HG03558 (cell line): ENCODE results near the gene RYR2.
A peak's percentile ranks its signal among the peaks of the same experiment; 100 is the strongest.
"Not testable (repeated sequence)": the region's sequence is repeated elsewhere in the genome, so short reads cannot be mapped to it uniquely, and the experiment has no call there.

Source experiments
- ATAC-seq: cut with Tn5 transposase; IDR thresholded peaks from one replicate; pipeline ENCODE4 v1.9.1; 2021; ENCODE audit warnings: moderate number of reproducible peaks; ENCODE audit not compliant: unreplicated experiment; ENCODE audit errors: extremely low read depth

The RYR2 gene

DNA sequence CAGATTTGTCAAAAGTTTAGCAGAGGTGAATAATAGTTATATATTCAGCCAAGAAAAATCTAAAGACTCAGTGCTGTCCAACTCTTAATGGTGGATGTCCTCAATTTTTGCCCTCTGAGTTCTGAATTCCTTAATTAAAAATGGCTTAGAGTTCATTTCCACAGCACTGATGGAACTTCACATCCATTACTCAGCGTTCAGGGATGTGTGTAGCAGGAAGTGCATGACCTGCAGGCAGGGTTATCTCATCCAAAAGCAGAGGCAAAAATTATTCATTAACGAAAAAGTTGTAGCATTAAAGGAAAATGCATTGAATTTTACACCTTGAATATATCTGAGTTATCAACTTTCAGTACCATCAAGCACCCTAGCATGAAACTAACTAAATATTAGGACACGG is 752.1 kb downstream of the RYR2 start:
- ATAC-seq: no peak

DNA sequence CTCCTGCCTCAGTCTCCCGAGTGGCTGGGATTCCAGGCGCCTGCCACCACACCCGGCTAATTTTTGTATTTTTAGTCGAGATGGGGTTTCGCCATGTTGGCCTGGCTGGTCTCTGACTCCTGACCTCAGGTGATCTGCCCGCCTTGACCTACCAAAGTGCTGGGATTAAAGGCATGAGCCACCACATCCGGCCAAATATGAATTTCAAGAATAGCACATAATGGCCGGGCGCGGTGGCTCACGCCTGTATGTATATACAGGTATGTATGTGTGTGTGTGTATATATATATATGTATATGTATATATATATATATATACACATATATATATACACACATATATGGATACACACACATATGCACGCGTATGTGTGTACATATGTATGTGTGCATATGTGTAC is 753.6 kb downstream of the RYR2 start:
- ATAC-seq: no peak

DNA sequence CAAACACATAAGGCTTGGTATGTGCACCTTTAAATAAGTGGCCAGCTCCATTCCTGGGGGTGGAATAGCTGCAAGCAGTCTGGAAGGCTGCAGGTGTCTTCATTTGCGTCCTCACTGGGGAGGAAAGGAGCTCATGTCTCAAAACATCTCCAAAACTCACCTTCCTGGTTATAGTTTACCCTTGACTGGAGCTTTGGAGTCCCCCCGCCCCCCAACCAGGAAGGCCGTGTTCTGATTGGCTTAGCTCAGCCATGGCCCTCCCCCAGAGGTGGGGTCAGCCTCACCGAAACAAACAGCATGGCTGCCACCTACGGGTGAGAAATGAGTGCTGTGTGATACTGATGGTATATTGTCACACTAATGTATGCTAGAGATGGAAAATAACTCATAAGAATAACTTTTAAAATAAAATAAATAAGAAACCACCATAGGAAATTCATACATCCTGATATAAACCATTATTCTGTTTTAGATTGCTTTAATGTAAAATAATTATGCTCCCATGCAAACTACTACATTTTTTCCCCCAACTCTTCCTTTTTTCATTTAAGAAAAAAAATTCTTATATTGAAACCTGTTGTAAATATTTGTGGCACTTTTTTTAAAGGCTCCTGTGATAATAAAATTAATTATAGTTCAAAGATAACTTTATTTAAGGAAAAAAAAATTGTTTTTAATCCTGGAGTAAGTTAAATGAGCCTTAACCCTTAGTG is 757.9 kb downstream of the RYR2 start:
- ATAC-seq: peak; percentile 78

DNA sequence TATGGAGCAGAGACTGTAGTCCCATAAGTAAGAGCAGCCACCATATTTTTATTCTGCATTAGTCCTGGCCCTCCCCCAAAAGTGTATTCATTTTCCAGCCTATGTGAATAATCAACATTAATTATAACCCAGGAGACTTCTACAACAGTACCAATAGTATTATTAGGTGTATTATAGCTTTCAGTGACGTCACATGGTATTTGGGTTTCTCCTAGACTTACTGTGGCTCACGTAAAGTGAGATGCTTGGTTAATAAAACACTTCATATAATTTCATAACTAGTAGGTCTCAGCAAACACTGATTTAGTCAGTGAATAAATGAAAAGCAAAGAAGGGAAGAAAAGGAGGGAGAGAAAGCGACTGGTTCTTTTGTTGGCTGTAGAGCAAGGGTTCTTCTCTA is 762.5 kb downstream of the RYR2 start:
- no peak for ATAC-seq

DNA sequence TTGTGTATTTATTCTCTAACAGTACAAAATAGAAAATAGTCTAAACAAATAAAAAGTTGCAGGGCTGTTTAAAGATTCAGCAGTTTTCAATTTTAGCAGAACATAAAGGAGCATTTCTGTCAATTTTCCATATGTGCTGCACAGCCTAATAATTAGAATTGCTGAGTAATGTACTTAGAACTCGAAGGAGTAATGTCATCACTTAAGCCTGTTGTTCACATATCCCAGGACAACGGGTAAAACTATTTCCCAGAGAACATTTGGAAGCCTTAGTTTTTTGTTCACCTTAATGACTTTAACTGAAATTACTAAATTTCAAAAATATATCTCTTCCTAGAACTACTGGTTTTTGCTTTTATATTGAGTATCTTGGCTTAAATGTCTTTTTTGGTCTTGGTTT is 767.1 kb downstream of the RYR2 start:
- ATAC-seq: no peak

DNA sequence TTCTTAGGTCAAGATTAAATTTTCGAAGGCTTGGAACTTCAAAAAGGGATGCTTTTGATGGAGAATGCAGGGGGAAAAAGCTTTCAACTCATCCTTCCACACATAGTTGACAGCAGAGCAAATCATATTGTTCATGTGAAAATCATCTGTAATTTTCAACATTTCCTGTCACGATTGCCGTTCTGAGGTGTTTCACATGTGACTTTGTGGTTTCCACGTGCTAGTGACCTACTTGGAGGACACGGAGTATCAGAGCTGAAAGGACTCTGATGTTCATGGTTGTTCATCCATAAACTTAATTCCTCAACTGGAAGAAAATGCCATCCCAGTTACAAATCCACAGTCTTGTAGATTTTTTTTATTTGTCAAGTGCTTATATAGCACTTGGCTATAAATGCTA is 769.6 kb downstream of the RYR2 start:
- no peak for ATAC-seq

DNA sequence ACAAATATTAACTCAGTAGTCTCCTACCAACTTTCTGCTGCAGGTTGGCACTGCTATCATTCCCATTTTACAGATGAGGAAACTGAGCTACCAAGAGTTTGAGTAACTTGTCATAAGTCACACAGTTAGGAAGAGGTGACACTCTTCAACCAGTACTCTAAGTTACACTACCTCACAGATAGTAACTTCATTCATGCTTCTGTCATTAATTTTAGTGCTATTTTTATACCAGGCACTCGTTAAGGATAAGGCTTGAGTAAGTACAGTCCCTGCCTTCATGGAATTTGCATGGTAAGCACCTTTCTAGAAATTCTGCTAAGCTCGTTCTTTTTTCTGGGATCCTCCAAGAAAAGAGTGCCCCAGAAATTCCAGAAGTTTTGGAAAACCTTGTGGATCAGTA is 770.1 kb downstream of the RYR2 start:
- ATAC-seq: no peak

DNA sequence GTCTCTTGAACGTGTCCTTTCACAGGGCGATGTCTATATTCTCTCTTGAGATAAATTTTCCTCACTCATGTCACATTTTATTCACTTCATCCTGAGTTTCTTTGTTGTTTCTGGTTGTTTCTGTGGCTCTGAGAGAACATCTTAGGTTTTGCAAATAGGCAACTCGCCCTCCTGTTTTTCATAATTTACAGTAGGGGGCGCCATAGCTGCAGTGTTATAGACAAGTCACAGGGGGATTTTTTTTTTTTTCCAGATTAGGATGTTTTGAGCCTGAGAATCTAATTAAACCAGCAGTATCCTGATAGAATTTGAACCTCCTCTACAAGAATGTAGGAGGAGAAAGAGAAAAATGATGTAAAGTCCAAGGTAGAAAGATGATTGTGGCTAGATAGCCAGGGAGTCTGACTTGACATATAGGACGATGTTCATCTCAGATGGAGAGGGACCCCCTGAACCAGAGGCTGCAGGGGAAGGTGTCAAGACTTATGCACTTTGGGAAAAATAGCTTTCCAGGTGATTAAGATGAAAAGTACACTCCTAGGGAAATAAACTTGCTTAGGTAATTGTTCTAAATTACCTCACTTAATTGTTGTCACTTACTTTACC is 772.4 kb downstream of the RYR2 start:
- no peak for ATAC-seq

DNA sequence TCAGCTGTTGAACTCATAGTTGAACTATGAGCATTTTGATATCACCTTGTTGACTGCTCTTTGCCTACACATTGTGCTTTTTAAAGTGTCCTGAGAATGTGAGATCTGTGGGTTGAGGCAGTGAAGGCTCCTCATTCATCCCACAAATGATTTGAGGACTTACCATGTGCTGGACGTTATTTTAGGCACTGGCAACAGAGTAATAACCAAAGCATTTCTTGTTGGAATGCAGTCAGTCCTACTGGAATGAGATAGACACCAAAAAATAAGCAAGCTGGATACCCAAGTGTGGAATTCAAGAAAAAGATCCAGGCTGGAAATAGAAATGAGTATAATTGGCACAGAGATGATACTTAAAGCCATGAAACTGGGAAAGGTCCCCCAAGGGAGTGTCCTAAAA is 775.3 kb downstream of the RYR2 start:
- no peak for ATAC-seq

DNA sequence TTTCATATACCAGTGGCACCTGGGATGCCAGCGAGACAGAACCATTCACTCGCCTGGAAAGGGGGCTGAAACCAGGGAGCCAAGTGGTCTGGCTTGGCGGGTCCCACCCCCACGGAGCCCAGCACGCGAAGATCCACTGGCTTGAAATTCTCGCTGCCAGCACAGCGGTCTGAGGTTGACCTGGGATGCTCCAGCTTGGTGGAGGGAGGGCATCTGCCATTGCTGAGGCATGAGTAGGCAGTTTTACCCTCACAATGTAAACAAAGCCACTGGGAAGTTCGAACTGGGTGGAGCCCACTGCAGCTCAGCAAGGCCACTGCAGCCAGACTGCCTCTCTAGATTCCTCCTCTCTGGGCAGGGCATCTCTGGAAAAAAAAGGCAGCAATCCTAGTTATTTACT is 778.6 kb downstream of the RYR2 start:
- ATAC-seq: not testable (repeated sequence)

DNA sequence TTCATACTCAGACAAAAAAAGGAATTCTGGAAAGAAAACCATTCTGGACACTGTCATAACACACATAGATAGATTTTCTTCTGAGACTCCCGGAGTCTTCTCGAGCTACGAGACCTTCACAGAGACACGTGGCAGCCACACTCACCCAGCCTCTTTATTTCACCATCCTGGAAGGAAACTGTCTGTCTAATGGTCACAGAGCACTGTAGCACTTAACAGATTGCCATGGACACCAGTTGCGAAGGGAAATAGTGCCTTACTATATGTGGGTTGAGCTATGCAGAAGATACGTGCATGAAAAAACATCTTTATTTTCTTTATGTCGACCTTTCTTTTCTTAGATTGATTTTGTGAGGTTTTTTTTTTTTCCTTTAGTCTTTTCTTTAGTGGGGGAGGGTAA is 790.9 kb downstream of the RYR2 start:
- ATAC-seq: no peak

DNA sequence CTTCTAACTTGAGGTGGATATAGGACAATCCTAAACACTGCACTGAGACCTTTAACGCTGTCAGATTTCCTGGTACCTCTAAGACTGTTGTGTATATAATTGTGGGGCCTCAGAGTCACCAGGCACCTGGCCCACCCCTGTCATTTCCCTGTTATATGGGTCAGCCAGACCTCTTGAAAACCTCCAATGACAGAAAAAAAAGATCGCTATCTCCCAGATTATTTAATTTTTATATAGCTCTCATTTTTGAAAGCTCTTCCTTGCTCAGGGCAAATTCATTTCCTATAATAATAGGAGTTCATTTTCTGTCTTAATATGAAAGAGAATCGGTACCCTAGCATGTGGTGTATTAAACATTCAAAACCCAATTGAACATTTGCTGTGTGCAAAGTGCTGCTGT is 792.1 kb downstream of the RYR2 start:
- ATAC-seq: no peak

DNA sequence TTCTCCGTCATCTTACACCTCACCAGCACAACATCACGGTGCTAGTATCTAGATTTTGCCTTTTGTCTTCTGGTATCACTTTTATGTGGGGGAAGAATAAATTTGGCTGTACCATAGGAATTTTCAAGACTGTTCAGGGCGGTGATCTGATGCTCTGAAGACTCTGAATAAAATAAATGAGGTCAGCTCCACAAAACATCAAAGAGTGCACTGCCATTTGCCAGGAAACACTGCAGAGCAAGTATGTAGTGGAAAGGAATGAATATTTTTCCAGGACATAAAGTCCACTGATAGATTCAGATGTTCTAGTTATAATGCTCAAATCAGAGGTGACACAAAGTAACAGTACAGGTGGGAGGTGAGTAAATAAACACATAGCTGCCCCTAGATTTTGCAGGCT is 792.5 kb downstream of the RYR2 start:
- no peak for ATAC-seq

DNA sequence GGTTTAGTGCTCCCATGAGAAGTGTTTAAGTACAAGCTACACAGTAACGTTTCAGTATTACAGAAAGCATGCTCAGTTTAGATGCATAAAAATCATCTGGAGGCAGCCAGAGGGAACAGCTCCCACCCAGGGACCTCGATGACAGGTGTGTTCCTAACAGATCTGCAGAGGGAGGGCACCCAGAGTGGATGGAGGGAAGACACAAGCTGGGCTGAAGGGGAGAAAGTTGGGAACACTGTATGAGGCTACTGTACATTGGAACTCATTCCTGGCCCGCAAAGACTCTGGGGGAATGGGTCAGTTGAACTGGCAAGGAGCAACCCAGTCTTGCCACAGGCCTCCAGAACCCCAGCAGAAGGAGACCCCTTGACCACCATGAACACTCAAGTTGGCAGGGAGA is 796.3 kb downstream of the RYR2 start:
- ATAC-seq: no peak

DNA sequence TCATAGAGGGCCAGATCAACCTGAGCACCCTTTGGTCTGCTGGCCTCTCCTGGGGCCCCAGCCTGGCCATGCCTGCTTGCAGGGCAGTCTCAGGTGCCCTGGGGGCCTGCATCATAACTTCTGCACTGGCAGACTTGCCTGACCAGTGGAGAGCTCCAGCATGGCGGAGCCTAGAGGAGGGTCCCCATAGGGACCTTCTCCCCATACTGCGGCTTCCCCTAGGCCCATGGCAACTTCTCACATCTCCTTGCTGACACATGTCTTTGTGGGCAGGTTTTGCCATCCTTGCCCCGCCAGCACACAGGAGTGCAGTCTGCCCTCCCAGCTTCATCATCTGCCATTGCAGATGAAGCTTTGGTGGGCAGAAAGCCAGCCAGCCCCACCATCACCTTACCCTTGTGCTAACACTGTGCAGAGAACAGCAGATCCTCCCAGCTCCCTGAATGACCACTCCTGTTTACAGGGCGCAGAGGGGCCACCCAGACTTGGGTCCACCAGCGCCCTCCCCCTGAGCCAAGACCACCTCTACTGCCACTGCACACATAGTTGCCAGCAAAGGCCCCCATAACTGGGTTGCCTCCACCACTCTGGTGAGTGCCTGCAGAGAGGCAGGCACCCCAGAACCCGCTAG is 797.0 kb downstream of the RYR2 start:
- ATAC-seq: no peak

DNA sequence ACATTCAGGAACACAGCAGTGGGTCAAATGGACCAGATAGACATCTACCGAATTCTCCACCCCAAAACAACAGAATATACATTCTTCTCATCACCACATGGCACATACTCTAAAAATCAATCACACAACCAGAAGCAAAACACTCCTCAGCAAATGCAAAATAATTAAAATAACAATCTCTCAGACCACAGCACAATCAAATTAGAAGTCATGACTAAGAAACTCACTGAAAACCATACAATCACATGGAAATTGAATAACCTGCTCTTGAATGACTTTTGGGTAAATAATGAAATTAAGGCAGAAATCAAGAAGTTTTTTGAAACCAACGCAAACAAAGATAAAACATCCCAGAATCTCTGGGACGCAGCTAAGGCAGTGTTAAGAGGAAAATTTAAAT is 799.5 kb downstream of the RYR2 start:
- ATAC-seq: no peak

DNA sequence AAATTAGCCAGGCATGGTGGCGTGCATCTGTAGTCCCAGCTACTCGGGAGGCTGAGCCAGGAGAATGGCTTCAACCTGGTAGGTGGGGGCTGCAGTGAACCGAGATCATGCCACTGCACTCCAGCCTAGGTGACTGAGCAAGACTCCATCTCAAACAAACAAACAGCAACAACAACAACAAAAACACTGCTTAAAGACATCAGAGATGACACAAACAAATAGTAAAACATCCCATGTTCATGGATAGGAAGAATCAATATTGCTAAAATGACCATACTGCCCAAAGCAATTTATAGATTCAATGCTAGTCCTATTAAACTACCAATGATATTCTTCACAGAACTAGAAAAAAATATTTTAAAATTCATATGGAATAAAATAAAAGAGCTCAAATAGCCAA is 801.5 kb downstream of the RYR2 start:
- ATAC-seq: not testable (repeated sequence)

DNA sequence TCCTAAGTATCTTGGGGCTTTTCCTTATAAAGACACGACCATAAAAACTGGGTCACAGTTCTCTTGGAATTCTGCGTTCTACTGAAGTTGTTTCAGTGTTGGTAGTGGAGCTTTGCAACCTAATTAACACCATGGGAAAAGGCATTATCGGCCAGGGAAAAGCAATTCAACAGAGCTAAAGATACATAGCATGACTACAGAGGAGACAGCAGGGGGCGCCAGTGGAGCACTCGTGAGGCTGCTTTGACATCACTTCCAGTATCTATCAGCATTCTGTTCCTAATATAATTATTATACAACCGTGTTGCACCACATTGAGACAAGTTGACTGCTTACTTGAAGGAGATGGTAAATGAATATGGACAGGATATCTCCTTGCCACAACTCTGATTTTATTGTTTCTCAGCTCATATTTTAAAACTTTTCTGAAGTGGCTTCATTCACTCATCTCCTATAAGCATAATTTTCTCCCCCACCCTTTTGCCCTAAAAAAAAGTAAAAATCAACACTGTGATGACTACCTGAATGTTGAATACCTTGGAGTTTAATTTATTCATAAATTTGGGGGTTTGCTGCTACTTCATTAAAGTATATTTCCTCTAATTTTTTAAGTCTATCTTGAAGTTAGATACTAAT is 809.3 kb downstream of the RYR2 start:
- no peak for ATAC-seq

DNA sequence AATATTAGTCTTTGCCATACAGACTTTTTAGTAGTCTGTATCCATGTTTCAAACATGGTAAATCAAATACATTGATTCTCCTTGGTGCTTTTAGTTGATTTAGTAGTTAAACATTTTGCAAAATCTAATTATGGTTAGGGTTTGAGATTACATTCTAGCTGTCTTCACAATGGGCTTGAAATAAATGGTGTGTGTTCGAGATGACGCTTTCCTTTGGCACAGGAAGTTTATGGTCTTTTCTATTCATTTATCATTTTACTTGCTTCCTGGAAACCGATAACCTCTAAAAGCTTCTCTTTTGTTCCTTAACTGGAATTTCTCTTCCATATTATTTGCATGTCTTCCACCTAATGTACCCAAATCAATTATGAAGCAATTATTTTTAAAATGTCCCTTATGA is 810.4 kb downstream of the RYR2 start:
- ATAC-seq: no peak

DNA sequence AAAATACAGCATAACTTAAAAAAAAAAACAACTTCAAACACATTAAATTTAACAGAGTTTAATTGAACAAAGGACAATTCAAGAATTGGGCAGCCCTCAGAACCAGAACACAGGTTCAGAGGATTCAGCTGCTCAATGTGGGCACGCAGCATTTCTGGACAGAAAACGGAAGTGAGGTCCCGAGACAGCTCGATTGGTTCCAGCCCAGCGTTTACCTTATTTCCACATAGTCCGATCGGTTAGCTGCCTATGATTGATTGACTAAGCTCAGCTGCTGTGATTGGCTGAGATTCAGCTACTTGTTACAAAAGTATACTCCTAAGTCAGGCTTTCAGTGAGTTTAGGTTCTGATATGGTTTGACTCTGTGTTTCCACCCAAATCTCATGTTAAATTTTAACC is 815.5 kb downstream of the RYR2 start:
- ATAC-seq: no peak

DNA sequence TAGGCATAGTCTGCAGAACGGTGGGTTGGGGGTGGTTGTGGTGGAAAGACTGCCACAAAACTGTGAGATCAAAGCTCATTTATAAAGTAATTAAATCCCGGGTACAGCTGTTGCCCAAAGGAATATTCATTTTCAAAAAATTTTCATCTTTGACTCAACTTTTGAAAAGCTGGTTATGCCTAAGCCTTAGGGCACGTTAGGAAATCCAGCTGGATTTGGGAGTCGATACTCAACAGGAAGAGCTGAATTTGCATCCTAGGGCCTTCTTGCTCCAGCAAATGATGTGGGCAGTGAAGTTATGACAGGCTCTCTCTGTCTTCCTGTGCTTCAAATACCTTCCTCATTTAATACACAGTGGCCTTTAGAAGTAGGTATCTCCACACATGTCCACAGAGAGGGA is 817.0 kb downstream of the RYR2 start:
- ATAC-seq: no peak
